HG03439 (cell line): ENCODE results near the gene FOXC1.

Experiments used
- ATAC-seq: cut with Tn5 transposase; IDR thresholded peaks from one replicate; pipeline ENCODE4 v1.9.1; 2021; ENCODE audit warnings: mild to moderate bottlenecking, moderate library complexity; ENCODE audit not compliant: unreplicated experiment

The FOXC1 gene

DNA sequence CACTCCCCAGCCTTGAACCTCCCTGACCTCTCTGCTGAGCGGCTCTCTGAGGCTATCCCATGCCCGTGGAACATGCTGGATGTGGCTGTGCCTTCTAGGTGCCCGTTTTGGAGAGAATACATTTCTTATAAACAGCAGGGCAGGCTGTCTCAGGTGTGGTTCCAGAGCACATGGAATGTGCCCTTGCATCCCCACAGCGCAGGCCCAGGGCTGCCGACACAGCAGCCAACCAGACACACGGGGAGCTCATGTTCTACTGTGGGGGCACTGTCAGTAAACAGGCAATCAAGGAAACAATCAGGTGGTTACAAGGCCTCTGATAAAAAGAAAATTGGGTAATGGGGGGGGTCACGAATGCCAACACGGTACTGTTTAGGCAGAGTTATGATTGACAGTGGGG, 30.8 kb downstream of the FOXC1 start:
- no peak for ATAC-seq

- ATAC-seq, result no peak
Observed at GRCh38 chr6:1641343-1641885, 31.7 kb downstream of the FOXC1 start.

DNA sequence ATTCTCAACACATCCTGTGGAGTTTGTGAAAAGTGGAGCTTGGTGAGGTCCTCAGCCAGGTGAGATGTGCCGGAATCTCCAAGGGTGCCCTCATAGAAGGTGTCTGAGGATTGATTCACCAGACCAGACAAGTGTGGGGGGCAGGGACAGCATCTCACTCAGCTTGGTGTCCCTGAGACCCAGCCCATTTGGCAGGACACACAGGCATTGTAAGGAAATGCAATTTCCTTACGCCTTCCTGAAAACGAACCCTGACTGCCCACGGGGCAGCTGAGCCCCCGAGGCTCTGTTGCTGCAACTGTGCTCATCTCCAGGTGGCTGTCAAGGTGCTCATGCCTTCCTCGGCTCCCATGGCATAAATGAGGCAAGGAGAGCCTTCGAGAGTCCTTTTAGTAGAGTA, 33.4 kb downstream of the FOXC1 start:
- no peak for ATAC-seq

DNA sequence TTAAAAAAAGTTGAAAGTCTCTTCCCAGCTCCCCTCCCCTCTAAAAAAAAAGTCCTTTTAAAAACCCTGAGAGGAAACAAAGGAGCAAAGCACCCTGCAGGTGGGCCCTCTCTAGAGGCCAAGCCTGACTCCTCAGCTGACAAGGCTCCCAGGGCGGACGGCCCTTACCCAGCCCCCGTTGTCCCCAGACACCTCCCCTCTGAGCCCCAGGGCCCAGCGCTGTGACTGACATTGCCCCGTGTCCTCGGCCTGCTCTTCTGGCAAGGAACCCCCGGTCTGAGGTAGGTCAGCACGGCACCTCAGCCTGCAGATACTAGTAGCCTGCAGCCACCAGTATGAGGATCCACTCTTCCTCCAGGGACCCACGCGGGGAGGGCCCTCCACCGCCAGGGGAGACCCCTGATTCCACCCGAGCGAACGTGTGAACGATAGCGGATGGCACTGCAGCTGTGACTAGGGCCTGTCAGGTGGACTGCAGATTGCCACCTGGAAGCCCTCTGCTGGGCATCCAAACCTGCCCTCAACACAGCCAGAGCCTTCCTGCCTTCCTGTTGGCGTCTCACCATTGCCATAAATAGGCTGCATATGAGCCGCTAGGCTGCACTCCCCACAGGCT, 34.2 kb downstream of the FOXC1 start:
- no peak for ATAC-seq

- no peak for ATAC-seq
Observed at GRCh38 chr6:1644516-1645060, 34.9 kb downstream of the FOXC1 start.

DNA sequence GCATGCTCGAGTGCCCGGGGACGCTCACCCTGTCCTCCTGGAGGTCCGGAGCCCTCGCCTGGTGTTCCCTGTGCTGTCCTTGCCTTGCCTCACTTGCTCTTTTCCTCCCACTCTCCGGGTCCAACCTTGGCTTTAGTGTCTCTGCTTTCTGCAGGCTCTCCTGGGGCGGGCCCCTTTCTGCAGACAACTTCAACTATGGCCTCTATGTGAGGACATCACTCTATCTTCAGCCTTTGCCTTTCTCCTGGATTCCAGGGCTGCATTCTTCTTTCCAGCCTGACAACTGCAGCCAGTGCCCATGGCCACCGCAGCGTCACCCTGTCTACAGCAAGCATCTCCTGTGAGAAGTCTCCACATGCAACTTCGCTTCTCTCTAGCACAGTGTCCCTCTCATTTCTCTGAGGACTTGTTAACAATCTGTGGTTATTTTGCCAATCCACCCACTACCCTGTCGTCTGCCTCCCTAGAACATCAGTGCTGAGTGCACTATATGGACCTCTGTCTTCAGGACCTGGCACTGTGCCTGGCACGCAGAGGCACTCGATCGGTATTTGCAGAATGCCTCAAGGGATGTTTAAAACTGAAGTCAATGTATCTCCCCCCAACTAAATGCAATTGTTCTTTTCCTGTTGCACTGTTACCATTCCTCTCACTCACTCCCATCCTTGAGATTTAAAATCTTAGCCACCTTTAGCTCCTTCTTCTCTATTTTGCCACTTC, 35.9 kb downstream of the FOXC1 start:
- ATAC-seq, result no peak

DNA sequence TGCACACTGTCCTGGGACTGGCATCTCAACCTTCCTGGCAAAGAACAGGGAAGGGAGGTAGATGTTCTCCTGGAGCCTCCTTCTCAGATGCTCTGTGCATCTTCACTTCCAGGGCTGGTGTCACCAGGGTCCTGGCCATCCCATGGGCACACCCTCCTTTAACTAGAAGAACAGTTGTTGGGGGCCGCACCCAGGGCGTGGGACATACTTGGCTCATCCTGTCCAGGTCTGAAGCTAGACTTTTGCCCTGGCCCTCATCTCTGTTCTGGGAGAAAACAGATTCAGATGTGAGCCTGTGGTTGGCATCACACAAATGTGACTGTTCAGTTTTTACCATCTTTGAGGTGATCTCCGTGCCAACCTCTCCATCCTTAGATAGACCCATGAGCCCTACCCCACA, 41.6 kb downstream of the FOXC1 start:
- no peak for ATAC-seq

GRCh38 chr6:1652842-1653241, 43.1 kb downstream of the FOXC1 start:
- ATAC-seq, result no peak

DNA sequence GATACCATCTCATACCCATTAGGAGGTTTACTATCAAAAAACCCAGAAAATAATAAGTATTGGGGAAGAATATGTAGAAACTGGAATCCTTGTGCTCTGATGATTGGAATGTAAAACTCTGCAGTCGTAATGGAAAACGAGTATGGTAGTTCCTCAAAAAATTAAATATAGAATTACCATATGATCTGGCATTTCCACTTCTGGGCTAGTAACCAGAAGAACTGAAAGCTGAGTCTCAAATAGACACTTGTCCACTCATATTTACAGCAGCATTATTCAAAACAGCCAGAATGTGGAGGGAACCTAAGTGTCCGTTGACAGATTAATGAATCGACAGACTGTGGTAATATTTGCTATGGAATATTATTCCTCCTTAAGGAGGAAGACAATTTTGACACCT, 44.3 kb downstream of the FOXC1 start:
- no peak for ATAC-seq

- ATAC-seq, result no peak
Observed at GRCh38 chr6:1657116-1657770, 47.5 kb downstream of the FOXC1 start.

- ATAC-seq, result no peak
Observed at GRCh38 chr6:1657771-1658165, 48.1 kb downstream of the FOXC1 start.

DNA sequence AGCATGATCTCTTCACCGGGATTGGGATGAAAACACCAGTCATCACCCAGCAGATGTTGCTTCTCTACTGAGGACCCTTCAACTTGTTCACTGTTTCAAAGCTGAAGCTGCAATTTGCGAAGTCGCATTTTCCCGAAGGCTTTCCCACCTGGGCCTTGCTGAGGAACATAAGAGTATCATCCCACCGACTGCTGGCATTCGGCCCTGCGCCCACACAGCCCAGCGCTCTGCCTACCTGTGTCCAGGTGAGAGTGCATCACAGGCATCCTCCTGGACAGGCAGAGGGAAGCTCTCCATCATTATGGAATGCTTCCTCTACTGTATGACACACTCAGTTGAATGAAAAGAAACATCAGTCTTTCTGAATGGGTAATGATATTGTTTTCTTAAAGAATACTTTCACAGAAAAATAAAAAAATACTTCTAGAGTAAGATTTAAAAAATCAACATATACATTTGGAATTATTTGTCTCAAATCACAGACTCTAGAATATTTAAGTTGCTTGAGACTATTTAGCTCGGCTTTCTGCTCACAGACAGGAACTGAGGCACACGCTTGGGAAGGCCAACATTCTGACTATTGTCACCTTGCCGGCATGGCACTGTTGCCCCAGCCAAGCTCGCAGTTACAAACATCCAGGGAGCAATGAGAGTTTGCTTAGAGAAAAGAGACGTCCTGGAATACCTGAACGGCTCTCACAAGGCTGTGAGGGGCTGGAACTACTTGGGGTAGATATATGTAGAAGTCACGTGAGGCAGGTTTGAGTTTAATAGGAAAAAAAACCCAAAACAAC, 48.7 kb downstream of the FOXC1 start:
- ATAC-seq, result no peak

- ATAC-seq, result no peak
Observed at GRCh38 chr6:1659816-1660215, 50.1 kb downstream of the FOXC1 start.

GRCh38 chr6:1662534-1662933, 52.8 kb downstream of the FOXC1 start:
- ATAC-seq, result no peak
